Esophagus muscularis mucosa (tissue), 4 donors: ENCODE results near the gene MTHFR. TPM values are rescaled to one million over a fixed set of nuclear protein-coding genes. Genes with fewer than 3 reads are reported as not detected.
"Not testable (repeated sequence)": the region's sequence is repeated elsewhere in the genome, so short reads cannot be mapped to it uniquely, and the experiment has no call there.

Experiments
- DNase-seq: peaks from one replicate; pipeline ENCODE4 v3.0.0-alpha.2; 2017; ENCODE audit errors: extremely low spot score
- H3K27ac ChIP-seq, 4 donors: fragments of 200-600 bp; sonication (generic); replicated peaks in 1 of 4; 1 replicate in 3 of 4; 2 replicates in 1 of 4; pipeline ENCODE4 v1.5.1; 2016 to 2019; ENCODE audit warnings: mild to moderate bottlenecking in 1 of 4
- H3K27me3 ChIP-seq, 4 donors: fragments of 200-600 bp; sonication (generic); one replicate each; pipeline versions ENCODE4 v1.5.1 to v1.6.0; 2016 to 2019
- H3K36me3 ChIP-seq, 4 donors: fragments of 200-600 bp; sonication (generic); one replicate each; pipeline ENCODE4 v1.5.1; 2016 to 2019
- H3K4me1 ChIP-seq, 4 donors: fragments of 200-600 bp; sonication (generic); one replicate each; pipeline ENCODE4 v1.5.1; 2016 to 2019
- H3K4me3 ChIP-seq, 4 donors: fragments of 200-600 bp; sonication (generic); 1 replicate in 2 of 4; 2 replicates in 2 of 4; pipeline ENCODE4 v1.5.1; 2016 to 2019; ENCODE audit warnings: mild to moderate bottlenecking in 4 of 4, moderate library complexity in 1 of 4
- H3K9me3 ChIP-seq, 4 donors: fragments of 200-600 bp; sonication (generic); 1 replicate in 3 of 4; 2 replicates in 1 of 4; pipeline ENCODE4 v1.5.1; 2016 to 2019
- CTCF ChIP-seq, 3 experiments: fragments of 200-600 bp in 2 of 3; fragments of 450-650 bp in 1 of 3; sonication (generic) in 2 of 3; IDR thresholded peaks; one replicate each; pipeline ENCODE4 v1.5.1; 2017 to 2019; ENCODE audit warnings: antibody characterized with exemption in 3 of 3, mild to moderate bottlenecking in 2 of 3, moderate library complexity in 1 of 3
- EP300 ChIP-seq: sonication (generic); formaldehyde crosslinking; IDR thresholded peaks from one replicate; pipeline ENCODE4 v1.6.1; 2017; ENCODE audit warnings: antibody characterized with exemption
- POLR2A ChIP-seq: fragments of 450-650 bp; IDR thresholded peaks from one replicate; pipeline ENCODE4 v1.6.1; 2017; ENCODE audit warnings: antibody characterized with exemption, moderate library complexity, mild to moderate bottlenecking, low read depth
- POLR2AphosphoS5 ChIP-seq, 2 donors: sonication (generic); formaldehyde crosslinking; IDR thresholded peaks; one replicate each; pipeline ENCODE4 v1.6.1; 2017; ENCODE audit warnings: antibody characterized with exemption in 2 of 2
- WGBS: methylation state at CpG from one replicate; pipeline ENCODE4 v1.1.5; 2018; 5-methylcytosine and 5-hydroxymethylcytosine counted together
- intact Hi-C: fragments of 100-400 bp; cut with DNase I; formaldehyde crosslinking; loops from one replicate; pipeline ENCODE4 v1.15.1; 2023
- total RNA-seq, 4 donors: library from RNA; depleted of rRNA; stranded (reverse); fragments of >200 nt; gene quantifications; one replicate each; pipeline versions ENCODE4 v1.1.0 to v1.2.1, GENCODE V29; 2016

Gene MTHFR
- total RNA-seq, 4 donors from 2014 or later: 23.4 to 38.6 (median 26.8) TPM

GRCh38 chr1:11807133-11807532 lies 1.4 kb upstream of the MTHFR start:
- peak overlapping the region; percentile 66 to 90 (median 74) for H3K4me3 ChIP-seq
- DNase-seq: no peak
- intact Hi-C loops: loop anchor here (5.0 kb wide), 1 partner anchor 150 kb away; no protein-coding TSS in a partner anchor
- H3K36me3 ChIP-seq: peaks cover 8 to 44% (median 22%) of the 10 kb centered on the region in 4 donors
- WGBS: 50% methylated on average over 2 of the region's 2 CpGs
- no peak for TF ChIP-seq POLR2A
- TF ChIP-seq CTCF (IDR thresholded peaks at IDR 0.05): no peak
- TF ChIP-seq EP300: no peak
- no peak for TF ChIP-seq POLR2AphosphoS5 (IDR thresholded peaks at IDR 0.05)
- peak overlapping the region; percentile 95 to 99 (median 98) for H3K27ac ChIP-seq
- H3K9me3 ChIP-seq: no peaks in the 10 kb centered on the region
- peaks cover 29 to 64% (median 62%) of the 10 kb centered on the region in 4 donors for H3K4me1 ChIP-seq
- no peaks in the 10 kb centered on the region for H3K27me3 ChIP-seq

- no peaks in the 10 kb centered on the region for H3K27me3 ChIP-seq
- no peak for TF ChIP-seq CTCF (IDR thresholded peaks at IDR 0.05)
- TF ChIP-seq POLR2A: peak; percentile 28
- TF ChIP-seq POLR2AphosphoS5 (IDR thresholded peaks at IDR 0.05): peak in 1 of 2 donors; percentile 50
- intact Hi-C loops: loop anchor here (5.0 kb wide), 1 partner anchor 149 kb away; no protein-coding TSS in a partner anchor
- H3K4me1 ChIP-seq: peaks cover 35 to 71% (median 69%) of the 10 kb centered on the region in 4 donors
- peak overlapping the region; percentile 95 to 99 (median 98) for H3K27ac ChIP-seq
- no peaks in the 10 kb centered on the region for H3K9me3 ChIP-seq
- 2% methylated on average over 4 of the region's 20 CpGs for WGBS
- DNase-seq: no peak
- peak overlapping the region; percentile 66 to 90 (median 74) for H3K4me3 ChIP-seq
- H3K36me3 ChIP-seq: peaks cover 8 to 38% (median 15%) of the 10 kb centered on the region in 4 donors
Measured at GRCh38 chr1:11806307-11806936, 658 bp upstream of the MTHFR start.

DNA sequence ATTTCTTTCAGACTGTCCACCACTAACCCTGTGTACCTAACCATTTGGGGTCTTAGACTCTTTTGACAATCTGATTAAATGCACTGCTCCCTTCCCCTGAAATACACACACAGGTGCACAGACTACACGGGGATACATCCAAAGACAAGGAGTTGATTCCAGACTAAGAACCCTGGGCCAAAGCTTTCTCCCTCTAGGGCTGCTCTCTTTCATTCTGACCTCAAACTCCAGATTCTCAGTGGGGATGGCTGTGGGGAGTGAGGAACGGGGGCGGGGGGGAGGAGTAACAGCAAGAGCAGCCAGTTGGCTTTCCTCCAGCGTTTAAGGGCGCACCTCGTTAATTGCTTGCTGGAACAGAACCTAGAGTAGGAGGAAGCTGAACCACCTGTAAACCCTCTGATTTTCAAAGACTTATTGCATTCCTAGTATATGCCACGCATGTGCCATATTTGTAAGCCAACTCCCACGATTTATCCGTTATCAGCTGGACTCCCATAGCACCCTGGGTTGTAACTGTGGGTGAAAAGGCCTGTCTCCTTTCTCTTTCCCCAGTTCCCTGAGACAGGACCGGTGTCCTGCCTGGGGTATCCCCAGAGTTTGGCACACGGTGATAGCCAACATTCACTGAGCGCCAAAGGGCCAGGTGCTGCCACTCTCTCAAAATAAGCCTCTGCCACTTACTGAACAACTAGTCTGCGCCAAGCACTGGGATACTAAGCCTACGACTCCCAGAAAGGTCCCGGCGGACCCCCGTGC lies 920 bp downstream of the MTHFR start:
- WGBS: 3% methylated on average over 17 of the region's 17 CpGs

GRCh38 chr1:11803924-11804665 lies 1.7 kb downstream of the MTHFR start:
- peaks cover 46 to 81% (median 69%) of the 10 kb centered on the region in 4 donors for H3K4me1 ChIP-seq
- H3K27me3 ChIP-seq, intact Hi-C loops, DNase-seq, H3K9me3 ChIP-seq: not testable (repeated sequence)
- H3K27ac ChIP-seq: peak overlapping the region; percentile 95 to 99 (median 98)
- H3K4me3 ChIP-seq: peak overlapping the region; percentile 66 to 90 (median 74)
- 77% methylated on average over 7 of the region's 9 CpGs for WGBS
- peaks cover 9 to 38% (median 23%) of the 10 kb centered on the region in 4 donors for H3K36me3 ChIP-seq

More for the DNA sequence above, 920 bp downstream of the MTHFR start:
- Histone ChIP-seq H3K27me3 (no peaks in the 10 kb centered on the region), H3K4me3 (peak overlapping the region; percentile 66 to 90 (median 74)), H3K36me3 (peaks cover 15 to 38% (median 17%) of the 10 kb centered on the region in 4 donors), H3K9me3 (no peaks in the 10 kb centered on the region), H3K27ac (peak overlapping the region; percentile 95 to 99 (median 98)), H3K4me1 (peaks cover 46 to 85% (median 75%) of the 10 kb centered on the region in 4 donors)
- DNase-seq: no peak
- TF ChIP-seq POLR2AphosphoS5 (IDR thresholded peaks at IDR 0.05) (no peak), POLR2A (peak; percentile 34)
- intact Hi-C loops: loop anchor here (5.0 kb wide), 1 partner anchor 148 kb away; no protein-coding TSS in a partner anchor

- peaks cover 8 to 42% (median 30%) of the 10 kb centered on the region in 4 donors for H3K36me3 ChIP-seq
- peak overlapping the region; percentile 95 to 99 (median 98) for H3K27ac ChIP-seq
- TF ChIP-seq EP300 (no peak), POLR2A (peak; percentile 53), CTCF (IDR thresholded peaks at IDR 0.05) (no peak), POLR2AphosphoS5 (IDR thresholded peaks at IDR 0.05) (peak; percentile 88 to 92)
- intact Hi-C loops: no loop called here
- 10% methylated on average over 15 of the region's 28 CpGs for WGBS
- peak overlapping the region; percentile 66 to 90 (median 74) for H3K4me3 ChIP-seq
- H3K9me3 ChIP-seq: no peaks in the 10 kb centered on the region
- no peaks in the 10 kb centered on the region for H3K27me3 ChIP-seq
- peaks cover 46 to 73% (median 63%) of the 10 kb centered on the region in 4 donors for H3K4me1 ChIP-seq
- DNase-seq: peak; percentile 99
Measured at GRCh38 chr1:11802973-11803885, 2.5 kb downstream of the MTHFR start.
